Thyroid gland (tissue), 4 donors: ENCODE measurements around the gene CD59.

Experiments
- POLR2A ChIP-seq, 2 donors: fragments of 450-650 bp; IDR thresholded peaks; one replicate each; pipeline ENCODE4 v1.6.1; 2017; ENCODE audit warnings: antibody characterized with exemption in 2 of 2, mild to moderate bottlenecking in 2 of 2, moderate library complexity in 1 of 2
- TF ChIP-seq, protein P1 (sequence below), 6 experiments: fragments of 200-600 bp in 3 of 6; fragments of 450-650 bp in 3 of 6; sonication (generic) in 3 of 6; IDR thresholded peaks; one replicate each; pipeline ENCODE4 v1.5.1; 2016 to 2019; ENCODE audit warnings: antibody characterized with exemption in 6 of 6, mild to moderate bottlenecking in 2 of 6, inconsistent platforms in 1 of 6, moderate library complexity in 1 of 6

DNA sequence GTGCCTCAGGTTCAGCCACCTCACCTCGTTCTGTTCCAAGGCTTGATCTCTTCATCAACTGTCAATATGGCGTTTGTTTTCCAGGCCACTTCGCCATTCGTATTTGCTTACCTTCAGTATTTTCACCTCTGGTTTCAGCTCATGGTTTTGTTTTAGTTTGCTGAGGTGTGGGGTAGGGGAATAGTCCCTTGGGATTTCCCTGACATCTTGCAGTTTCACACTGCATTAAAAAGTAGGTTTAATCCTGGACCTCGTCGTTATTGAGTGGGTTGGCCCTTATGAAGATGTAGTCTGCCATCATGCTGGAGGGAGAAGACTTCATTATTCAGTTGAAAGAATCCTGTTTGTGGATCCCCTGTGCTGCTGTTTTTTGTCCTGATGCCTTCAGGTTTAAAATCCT is 81.6 kb downstream of the CD59 start:
- no peak for TF ChIP-seq POLR2A (IDR thresholded peaks at IDR 0.05)
- TF ChIP-seq, protein P1, sequence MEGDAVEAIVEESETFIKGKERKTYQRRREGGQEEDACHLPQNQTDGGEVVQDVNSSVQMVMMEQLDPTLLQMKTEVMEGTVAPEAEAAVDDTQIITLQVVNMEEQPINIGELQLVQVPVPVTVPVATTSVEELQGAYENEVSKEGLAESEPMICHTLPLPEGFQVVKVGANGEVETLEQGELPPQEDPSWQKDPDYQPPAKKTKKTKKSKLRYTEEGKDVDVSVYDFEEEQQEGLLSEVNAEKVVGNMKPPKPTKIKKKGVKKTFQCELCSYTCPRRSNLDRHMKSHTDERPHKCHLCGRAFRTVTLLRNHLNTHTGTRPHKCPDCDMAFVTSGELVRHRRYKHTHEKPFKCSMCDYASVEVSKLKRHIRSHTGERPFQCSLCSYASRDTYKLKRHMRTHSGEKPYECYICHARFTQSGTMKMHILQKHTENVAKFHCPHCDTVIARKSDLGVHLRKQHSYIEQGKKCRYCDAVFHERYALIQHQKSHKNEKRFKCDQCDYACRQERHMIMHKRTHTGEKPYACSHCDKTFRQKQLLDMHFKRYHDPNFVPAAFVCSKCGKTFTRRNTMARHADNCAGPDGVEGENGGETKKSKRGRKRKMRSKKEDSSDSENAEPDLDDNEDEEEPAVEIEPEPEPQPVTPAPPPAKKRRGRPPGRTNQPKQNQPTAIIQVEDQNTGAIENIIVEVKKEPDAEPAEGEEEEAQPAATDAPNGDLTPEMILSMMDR (IDR thresholded peaks at IDR 0.05): no peak
